SJSA1 (cell line): ENCODE measurements around the gene PDP2. TPM values are rescaled to one million over a fixed set of nuclear protein-coding genes. Genes with fewer than 3 reads are reported as not detected.
A peak's percentile ranks its signal among the peaks of the same experiment; 100 is the strongest.

Experiments
- DNase-seq, 2 experiments: peaks; one replicate each; pipeline ENCODE4 v3.0.0-alpha.2; 2015 to 2020; ENCODE audit warnings: low spot score in 2 of 2, low read depth in 1 of 2
- H3K27ac ChIP-seq: fragments of 250-450 bp; sonication (Bioruptor Pico); 2 replicates; pipeline ENCODE4 v1.5.1; 2020; ENCODE audit warnings: mild to moderate bottlenecking, moderate library complexity
- H3K27me3 ChIP-seq: fragments of 250-450 bp; sonication (Bioruptor Pico); replicated peaks from 2 replicates; pipeline ENCODE4 v1.5.1; 2020; ENCODE audit warnings: mild to moderate bottlenecking, moderate library complexity
- H3K36me3 ChIP-seq: fragments of 250-450 bp; sonication (Bioruptor Pico); 2 replicates; pipeline ENCODE4 v1.5.1; 2020; ENCODE audit warnings: mild to moderate bottlenecking
- H3K4me1 ChIP-seq: fragments of 250-450 bp; sonication (Bioruptor Pico); replicated peaks from 2 replicates; pipeline ENCODE4 v1.6.1; 2021; ENCODE audit warnings: mild to moderate bottlenecking
- H3K4me3 ChIP-seq: fragments of 250-450 bp; sonication (Bioruptor Pico); 2 replicates; pipeline ENCODE4 v1.5.1; 2020; ENCODE audit warnings: mild to moderate bottlenecking
- H3K9me3 ChIP-seq: fragments of 250-450 bp; sonication (Bioruptor Pico); replicated peaks from 2 replicates; pipeline ENCODE4 v1.5.1; 2020; ENCODE audit warnings: mild to moderate bottlenecking
- total RNA-seq: library from RNA; depleted of rRNA; stranded (reverse); fragments of >200 nt; shearing (Covaris generic); gene quantifications from 2 replicates; pipeline ENCODE4 v1.2.3, GENCODE V29; 2014

PDP2 gene
- total RNA-seq, 1 experiment from 2014 or later: 5.0 TPM

GRCh38 chr16:66918803-66919568, 38.7 kb downstream of the PDP2 start, which contains the start of gene CDH16:
Gene CDH16 (minus strand): TSS chr16:66918885. CDS start chr16:66918065, 820 bp downstream.
- H3K27me3 ChIP-seq: 0 out of 2 replicates have a peak, but pooled peaks cover 4% of the 10 kb centered on the region
- no peak within 1 kb of the TSS for H3K27ac ChIP-seq
- H3K4me1 ChIP-seq: no peaks in the 10 kb centered on the region
- no peaks in the 10 kb centered on the region for H3K36me3 ChIP-seq
- no peaks in the 10 kb centered on the region for H3K9me3 ChIP-seq
- H3K4me3 ChIP-seq: no peak within 1 kb of the TSS
- no peak for DNase-seq

DNA sequence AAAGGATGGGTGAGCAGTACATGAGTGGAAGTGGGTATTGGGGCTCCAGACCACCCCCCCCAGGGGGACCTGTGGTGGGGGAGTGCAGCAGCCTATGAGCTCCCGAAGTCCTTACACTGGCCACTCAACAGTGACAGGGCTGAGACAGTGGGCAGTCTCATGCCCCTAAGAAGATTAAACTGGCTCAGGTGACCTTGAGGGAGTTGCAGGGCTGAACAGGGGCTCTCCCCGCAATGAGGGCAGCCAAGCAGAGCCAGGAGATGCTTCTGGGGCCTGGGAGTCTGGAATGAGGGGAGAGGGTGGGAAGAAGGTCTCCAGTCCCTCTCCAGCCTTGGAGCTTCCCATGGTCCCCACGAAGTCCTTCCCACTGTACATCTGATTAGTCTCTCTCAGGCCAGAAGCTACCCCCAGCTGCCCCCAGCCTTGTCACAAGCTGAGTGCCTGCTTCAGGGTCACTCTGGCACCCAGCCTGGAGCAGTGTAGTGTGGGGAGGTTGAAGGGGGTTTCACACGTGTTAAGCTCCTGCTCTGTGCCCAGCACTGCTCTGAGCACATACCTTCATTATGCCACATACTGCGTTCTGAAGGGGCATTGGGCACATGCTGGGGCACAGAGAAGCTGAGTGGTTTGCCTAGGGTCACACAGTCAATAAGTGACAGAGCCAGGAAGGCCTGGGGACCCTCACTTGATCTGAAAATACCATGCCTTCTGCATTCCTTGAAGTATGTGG, 39.4 kb downstream of the PDP2 start:
- Histone ChIP-seq H3K27me3 (peaks cover 10% of the 10 kb centered on the region), H3K4me3 (no peak overlapping the region), H3K27ac (no peak overlapping the region), H3K4me1 (peaks cover 1% of the 10 kb centered on the region), H3K9me3 (0 out of 2 replicates have a peak, but pooled peaks cover under 1% of the 10 kb centered on the region), H3K36me3 (no peaks in the 10 kb centered on the region)
- no peak for DNase-seq

DNA sequence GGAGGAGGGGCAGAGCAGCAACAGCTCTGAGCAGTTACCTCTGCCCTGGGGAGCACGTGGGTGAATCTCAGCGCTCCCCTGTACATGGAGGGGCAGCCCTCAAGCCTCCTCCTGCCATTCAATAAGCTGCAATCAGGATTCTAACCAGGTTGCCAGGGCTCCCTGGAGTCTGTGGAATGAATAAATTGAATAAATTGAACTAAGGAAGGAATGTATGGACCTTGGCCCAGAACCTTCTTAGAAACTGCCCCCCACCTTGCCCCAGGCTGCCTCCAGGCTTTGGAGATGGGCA, 39.9 kb downstream of the PDP2 start:
- Histone ChIP-seq H3K27ac (no peak overlapping the region), H3K9me3 (0 out of 2 replicates have a peak, but pooled peaks cover 4% of the 10 kb centered on the region), H3K27me3 (peaks cover 15% of the 10 kb centered on the region), H3K4me1 (peaks cover 7% of the 10 kb centered on the region), H3K4me3 (no peak overlapping the region), H3K36me3 (no peaks in the 10 kb centered on the region)
- DNase-seq: no peak

DNA sequence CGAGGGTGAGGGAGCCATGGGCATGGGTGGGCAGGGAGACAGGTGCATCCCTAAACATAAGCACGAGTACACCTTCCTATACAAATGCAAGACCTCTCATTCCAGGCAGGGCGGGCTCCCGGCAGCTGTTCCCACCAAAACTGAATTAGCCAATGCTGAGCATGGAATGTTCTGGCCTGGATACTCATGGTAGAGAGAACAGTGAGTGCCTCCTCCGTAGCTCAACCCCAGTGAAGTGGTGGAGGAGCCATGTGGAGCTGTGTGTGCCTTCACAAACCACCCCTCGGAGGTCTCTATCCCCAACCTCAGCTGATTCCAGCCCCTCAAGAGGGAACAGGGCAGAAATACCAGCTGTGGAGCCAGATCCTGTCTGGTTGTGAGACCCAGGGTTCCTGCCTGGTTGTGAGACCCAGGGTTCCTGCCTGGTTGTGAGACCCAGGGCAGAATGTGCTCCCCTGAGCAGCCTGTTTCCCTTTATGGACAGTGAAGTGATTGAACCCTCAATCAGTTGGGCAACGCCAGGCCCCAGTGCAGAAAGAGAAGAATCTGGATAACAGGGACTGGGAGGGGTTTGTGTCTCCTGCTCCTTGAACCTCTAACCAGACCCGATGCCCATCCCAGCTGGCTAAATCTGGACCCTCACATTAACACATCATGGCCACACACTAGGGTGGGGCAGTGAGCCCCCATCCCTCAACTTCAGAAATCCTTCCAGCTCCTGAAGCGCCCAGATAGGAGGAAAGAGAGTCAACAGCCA, 40.8 kb downstream of the PDP2 start:
- Histone ChIP-seq H3K9me3 (0 out of 2 replicates have a peak, but pooled peaks cover 4% of the 10 kb centered on the region), H3K36me3 (no peaks in the 10 kb centered on the region), H3K27me3 (peaks cover 23% of the 10 kb centered on the region), H3K4me3 (no peak overlapping the region), H3K27ac (no peak overlapping the region), H3K4me1 (peaks cover 14% of the 10 kb centered on the region)
- no peak for DNase-seq

- no peak for DNase-seq
These were observed 41.6 kb downstream of the PDP2 start for GRCh38 chr16:66921729-66922450.

DNA sequence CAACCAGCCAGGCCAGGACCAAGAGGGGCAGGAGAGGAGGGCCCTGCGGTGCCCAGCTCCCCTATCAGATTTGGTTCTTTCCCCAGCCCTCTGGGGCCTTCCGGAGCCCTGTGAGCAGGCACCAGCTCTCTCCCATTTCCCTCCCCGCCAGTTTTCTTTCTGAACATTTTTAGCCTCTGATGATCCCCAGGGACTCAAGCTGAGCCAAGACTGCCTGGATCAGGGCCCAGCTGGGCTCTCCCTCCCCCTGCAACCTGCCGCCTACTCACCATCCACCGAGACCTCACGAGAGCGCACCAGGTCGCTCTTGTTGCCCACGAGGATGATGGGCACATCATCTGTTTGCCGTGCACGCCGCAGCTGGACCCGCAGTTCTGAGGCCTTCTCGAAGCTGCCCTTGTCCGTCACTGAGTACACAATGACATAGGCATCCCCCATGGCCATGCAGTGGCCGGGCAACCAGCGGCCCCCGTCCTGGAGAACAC, 43.0 kb downstream of the PDP2 start:
- DNase-seq: no peak
- H3K27me3 ChIP-seq: peaks cover 21% of the 10 kb centered on the region
- no peak overlapping the region for H3K4me3 ChIP-seq
- H3K36me3 ChIP-seq: no peaks in the 10 kb centered on the region
- no peak overlapping the region for H3K27ac ChIP-seq
- 0 out of 2 replicates have a peak, but pooled peaks cover 4% of the 10 kb centered on the region for H3K9me3 ChIP-seq
- peaks cover 25% of the 10 kb centered on the region for H3K4me1 ChIP-seq

More at GRCh38 chr16:66921729-66922450, 41.6 kb downstream of the PDP2 start:
- H3K4me1 ChIP-seq: peaks cover 17% of the 10 kb centered on the region
- H3K9me3 ChIP-seq: 0 out of 2 replicates have a peak, but pooled peaks cover 4% of the 10 kb centered on the region
- peaks cover 21% of the 10 kb centered on the region for H3K27me3 ChIP-seq
- H3K27ac ChIP-seq: no peak overlapping the region
- no peak overlapping the region for H3K4me3 ChIP-seq
- no peaks in the 10 kb centered on the region for H3K36me3 ChIP-seq

- no peak overlapping the region for H3K4me3 ChIP-seq
- 0 out of 2 replicates have a peak, but pooled peaks cover 4% of the 10 kb centered on the region for H3K9me3 ChIP-seq
- H3K27ac ChIP-seq: no peak overlapping the region
- no peaks in the 10 kb centered on the region for H3K36me3 ChIP-seq
- no peak for DNase-seq
- peaks cover 25% of the 10 kb centered on the region for H3K4me1 ChIP-seq
- H3K27me3 ChIP-seq: peaks cover 21% of the 10 kb centered on the region
These were observed 43.6 kb downstream of the PDP2 start for GRCh38 chr16:66923866-66924265.

GRCh38 chr16:66924527-66925321, 44.4 kb downstream of the PDP2 start:
- no peaks in the 10 kb centered on the region for H3K36me3 ChIP-seq
- peak overlapping the region; percentile 33 for H3K4me3 ChIP-seq
- H3K9me3 ChIP-seq: 0 out of 2 replicates have a peak, but pooled peaks cover 4% of the 10 kb centered on the region
- H3K27me3 ChIP-seq: peaks cover 21% of the 10 kb centered on the region
- peaks cover 25% of the 10 kb centered on the region for H3K4me1 ChIP-seq
- no peak overlapping the region for H3K27ac ChIP-seq
- DNase-seq: no peak

DNA sequence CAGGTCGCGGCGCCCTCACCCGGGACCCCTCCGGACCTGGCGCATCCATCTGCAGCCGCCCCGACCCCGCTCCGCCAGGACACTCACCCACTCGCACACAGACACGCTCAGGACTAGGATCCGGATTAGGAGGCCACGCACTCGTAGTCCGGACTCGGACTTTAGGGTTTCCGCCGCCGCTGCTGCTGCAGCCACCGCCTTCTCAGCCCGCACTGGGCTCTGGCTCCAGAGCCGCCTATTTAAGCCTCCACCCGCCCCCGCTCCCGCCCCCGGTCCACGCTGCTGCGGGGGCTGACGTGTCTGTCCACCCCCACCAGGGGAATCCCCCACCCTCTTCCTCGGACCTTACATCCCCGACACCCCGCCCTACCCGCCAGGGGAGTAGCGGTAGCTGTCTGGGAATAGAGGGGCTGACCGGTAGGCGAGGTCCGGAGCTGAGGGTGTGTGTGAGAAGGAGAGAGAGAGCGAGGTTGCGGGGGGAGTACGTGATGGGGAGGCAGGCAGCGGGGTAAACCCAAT, 45.1 kb downstream of the PDP2 start, which contains the start of gene RRAD:
Gene RRAD, minus strand, starts transcription at position 214 of the 519 bp plus-strand sequence. CDS start 356 bp downstream, outside the sequence.
- Histone ChIP-seq H3K27me3 (peaks cover 21% of the 10 kb centered on the region), H3K4me3 (peak within 1 kb of the TSS; percentile 33), H3K36me3 (no peaks in the 10 kb centered on the region), H3K27ac (no peak within 1 kb of the TSS), H3K9me3 (0 out of 2 replicates have a peak, but pooled peaks cover 4% of the 10 kb centered on the region), H3K4me1 (peaks cover 25% of the 10 kb centered on the region)
- DNase-seq: no peak

- Histone ChIP-seq H3K27me3 (peaks cover 21% of the 10 kb centered on the region), H3K4me3 (no peak overlapping the region), H3K4me1 (peaks cover 25% of the 10 kb centered on the region), H3K27ac (no peak overlapping the region), H3K9me3 (0 out of 2 replicates have a peak, but pooled peaks cover 4% of the 10 kb centered on the region), H3K36me3 (peaks cover 2% of the 10 kb centered on the region)
- DNase-seq: no peak
These were observed 46.0 kb downstream of the PDP2 start for GRCh38 chr16:66926171-66926947.

GRCh38 chr16:66926961-66927436, 46.7 kb downstream of the PDP2 start:
- H3K9me3 ChIP-seq: 0 out of 2 replicates have a peak, but pooled peaks cover 4% of the 10 kb centered on the region
- peaks cover 8% of the 10 kb centered on the region for H3K36me3 ChIP-seq
- H3K4me3 ChIP-seq: no peak overlapping the region
- peaks cover 21% of the 10 kb centered on the region for H3K27me3 ChIP-seq
- no peak overlapping the region for H3K27ac ChIP-seq
- DNase-seq: peak; percentile 54 to 66
- H3K4me1 ChIP-seq: peaks cover 25% of the 10 kb centered on the region
